K562 (cell line): ENCODE measurements around the gene HOXB3. TPM values are rescaled to one million over a fixed set of nuclear protein-coding genes. Genes with fewer than 3 reads are reported as not detected.
A peak's percentile ranks its signal among the peaks of the same experiment; 100 is the strongest.

Experiments used
- BCL6 ChIP-seq: fragments of 250-450 bp; sonication (Bioruptor Pico); IDR thresholded peaks from 2 replicates; pipeline ENCODE4 v1.4.0; 2020
- DACH1 ChIP-seq: fragments of 450-650 bp; IDR thresholded peaks from 2 replicates; pipeline ENCODE4 v1.6.1; 2018; ENCODE audit not compliant: partially characterized antibody
- EP400 ChIP-seq: fragments of 450-650 bp; IDR thresholded peaks from 2 replicates; pipeline ENCODE4 v1.6.1; 2017; ENCODE audit warnings: antibody characterized with exemption, mild to moderate bottlenecking, moderate library complexity
- JUND ChIP-seq, 2 experiments: IDR thresholded peaks; 2 replicates in 1 of 2; 3 replicates in 1 of 2; pipeline ENCODE4 v1.6.1; 2011; ENCODE audit warnings: borderline replicate concordance in 2 of 2, low read depth in 2 of 2, low read length in 2 of 2, improper control_type of control experiment in 1 of 2, missing biosample characterization in 1 of 2, missing genetic modification characterization in 1 of 2, missing genetic modification reagents in 1 of 2
- MYNN ChIP-seq, 2 experiments: sonication (generic); formaldehyde crosslinking in 1 of 2; IDR thresholded peaks; 2 replicates each; pipeline versions ENCODE4 v1.5.0 to v1.6.1; 2016 to 2020; ENCODE audit warnings: antibody characterized with exemption in 1 of 2, missing genetic modification reagents in 1 of 2
- PHF8 ChIP-seq: fragments of 200-600 bp; sonication (generic); IDR thresholded peaks from 2 replicates; pipeline ENCODE4 v1.6.1; 2012; ENCODE audit warnings: mixed run types, mild to moderate bottlenecking, inconsistent platforms, low read length, moderate library complexity, borderline replicate concordance
- SMAD2 ChIP-seq: fragments of 150-350 bp; IDR thresholded peaks from 2 replicates; pipeline ENCODE4 v1.6.1; 2014; ENCODE audit warnings: low read depth, mild to moderate bottlenecking, low read length
- SPI1 ChIP-seq: IDR thresholded peaks from 2 replicates; pipeline ENCODE4 v1.6.1; 2011; ENCODE audit warnings: low read depth, low read length, control low read depth, borderline replicate concordance
- TAF7 ChIP-seq: fragments of 450-650 bp; IDR thresholded peaks from 2 replicates; pipeline ENCODE4 v1.6.1; 2016; ENCODE audit warnings: missing genetic modification characterization, missing compliant biosample characterization
- ZNF239 ChIP-seq: fragments of 250-450 bp; sonication (Bioruptor Pico); IDR thresholded peaks from 2 replicates; pipeline ENCODE4 v1.4.0; 2020; ENCODE audit warnings: mild to moderate bottlenecking
- polyA plus RNA-seq, 8 experiments: library from polyadenylated mRNA; depleted of rRNA in 4 of 8; stranded (reverse) in 5 of 8; unstranded in 3 of 8; fragments of >200 nt; fragmentation: Nextera tagmentation in 2 of 8; fragmentation: Illumina TruSeq in 1 of 8; extraction: Ambion mirVana in 2 of 8; extraction: Trizol in 1 of 8; gene quantifications; 2 replicates each; pipeline versions ENCODE4 v1.2.1 to v1.2.3, GENCODE V29; 2011 to 2014; ENCODE audit warnings: inconsistent platforms in 1 of 8, missing spikeins in 1 of 8
- total RNA-seq, 7 experiments: library from RNA; depleted of rRNA in 6 of 7; stranded (reverse); fragments of >200 nt in 6 of 7; fragmentation: Illumina TruSeq in 2 of 7; extraction: Trizol in 2 of 7; gene quantifications; 2 replicates each; pipeline versions ENCODE4 v1.2.1 to v1.2.3, GENCODE V29; 2011 to 2021; ENCODE audit warnings: low replicate concordance in 1 of 7
- TF ChIP-seq, protein P1 (sequence below), 2 experiments: fragments of 450-650 bp; formaldehyde crosslinking in 1 of 2; IDR thresholded peaks; 2 replicates each; pipeline versions ENCODE4 v1.4.0 to v1.6.1; 2014 to 2020; ENCODE audit warnings: mild to moderate bottlenecking in 2 of 2, borderline replicate concordance in 1 of 2, low read depth in 1 of 2
- TF ChIP-seq, protein P2 (sequence below): IDR thresholded peaks from 2 replicates; pipeline ENCODE4 v1.6.1; 2016; ENCODE audit warnings: missing genetic modification characterization, missing compliant biosample characterization
- TF ChIP-seq, protein P3 (sequence below): fragments of 450-650 bp; IDR thresholded peaks from 2 replicates; pipeline ENCODE4 v1.6.1; 2017; ENCODE audit warnings: antibody characterized with exemption, mild to moderate bottlenecking

The HOXB3 gene
- total and polyA plus RNA-seq, 9 of the 15 experiments (the other 6 are each of a cell fraction or from before 2014, with no cell fraction given) = 2.4 to 41.3 (median 20.2) TPM

DNA sequence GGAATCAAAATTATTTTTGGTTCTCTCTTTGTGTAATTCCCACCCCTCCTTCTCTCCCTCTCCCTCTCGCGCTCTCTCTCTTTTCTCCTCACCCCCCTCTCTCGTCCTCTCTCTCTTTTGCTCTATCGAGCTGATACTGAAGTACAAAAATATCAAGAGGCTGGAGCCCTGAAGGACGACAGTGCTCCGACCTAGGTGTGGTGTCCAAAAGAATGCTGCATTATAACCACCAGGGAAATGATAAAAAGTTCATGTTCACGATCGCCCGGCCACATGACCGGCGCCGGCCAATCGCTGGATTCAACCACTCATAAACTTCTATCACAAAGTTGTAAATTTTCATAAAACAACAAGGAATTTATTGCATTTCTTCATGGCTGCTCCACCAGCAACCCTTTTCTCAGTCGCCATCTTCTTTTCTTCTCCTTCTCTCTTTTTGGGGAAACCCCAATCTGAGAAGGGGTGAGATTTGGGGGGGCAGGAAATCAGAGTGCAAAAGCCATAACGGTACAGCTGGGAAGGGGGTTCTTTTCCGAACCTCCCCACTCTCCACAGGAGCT is 14.8 kb upstream of the HOXB3 start, which contains the start of gene HOXB6 (continued):
- TF ChIP-seq, protein P1, sequence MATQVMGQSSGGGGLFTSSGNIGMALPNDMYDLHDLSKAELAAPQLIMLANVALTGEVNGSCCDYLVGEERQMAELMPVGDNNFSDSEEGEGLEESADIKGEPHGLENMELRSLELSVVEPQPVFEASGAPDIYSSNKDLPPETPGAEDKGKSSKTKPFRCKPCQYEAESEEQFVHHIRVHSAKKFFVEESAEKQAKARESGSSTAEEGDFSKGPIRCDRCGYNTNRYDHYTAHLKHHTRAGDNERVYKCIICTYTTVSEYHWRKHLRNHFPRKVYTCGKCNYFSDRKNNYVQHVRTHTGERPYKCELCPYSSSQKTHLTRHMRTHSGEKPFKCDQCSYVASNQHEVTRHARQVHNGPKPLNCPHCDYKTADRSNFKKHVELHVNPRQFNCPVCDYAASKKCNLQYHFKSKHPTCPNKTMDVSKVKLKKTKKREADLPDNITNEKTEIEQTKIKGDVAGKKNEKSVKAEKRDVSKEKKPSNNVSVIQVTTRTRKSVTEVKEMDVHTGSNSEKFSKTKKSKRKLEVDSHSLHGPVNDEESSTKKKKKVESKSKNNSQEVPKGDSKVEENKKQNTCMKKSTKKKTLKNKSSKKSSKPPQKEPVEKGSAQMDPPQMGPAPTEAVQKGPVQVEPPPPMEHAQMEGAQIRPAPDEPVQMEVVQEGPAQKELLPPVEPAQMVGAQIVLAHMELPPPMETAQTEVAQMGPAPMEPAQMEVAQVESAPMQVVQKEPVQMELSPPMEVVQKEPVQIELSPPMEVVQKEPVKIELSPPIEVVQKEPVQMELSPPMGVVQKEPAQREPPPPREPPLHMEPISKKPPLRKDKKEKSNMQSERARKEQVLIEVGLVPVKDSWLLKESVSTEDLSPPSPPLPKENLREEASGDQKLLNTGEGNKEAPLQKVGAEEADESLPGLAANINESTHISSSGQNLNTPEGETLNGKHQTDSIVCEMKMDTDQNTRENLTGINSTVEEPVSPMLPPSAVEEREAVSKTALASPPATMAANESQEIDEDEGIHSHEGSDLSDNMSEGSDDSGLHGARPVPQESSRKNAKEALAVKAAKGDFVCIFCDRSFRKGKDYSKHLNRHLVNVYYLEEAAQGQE (IDR thresholded peaks at IDR 0.05; ENCODE audit: borderline replicate concordance) = peak; percentile 56; the same call in 1 of the 2 replicates
- TF ChIP-seq, protein P1 (CRISPR knock-in tag; IDR thresholded peaks at IDR 0.05; ENCODE audit: low read depth) = no peak
- no peak for TF ChIP-seq JUND (IDR thresholded peaks at IDR 0.05; ENCODE audit: borderline replicate concordance, low read depth, low read length)
- peak; percentile 30; the same call in 1 of the 3 replicates for TF ChIP-seq JUND (tag; IDR thresholded peaks at IDR 0.05; ENCODE audit: borderline replicate concordance, low read depth, low read length)
- TF ChIP-seq, protein P2, sequence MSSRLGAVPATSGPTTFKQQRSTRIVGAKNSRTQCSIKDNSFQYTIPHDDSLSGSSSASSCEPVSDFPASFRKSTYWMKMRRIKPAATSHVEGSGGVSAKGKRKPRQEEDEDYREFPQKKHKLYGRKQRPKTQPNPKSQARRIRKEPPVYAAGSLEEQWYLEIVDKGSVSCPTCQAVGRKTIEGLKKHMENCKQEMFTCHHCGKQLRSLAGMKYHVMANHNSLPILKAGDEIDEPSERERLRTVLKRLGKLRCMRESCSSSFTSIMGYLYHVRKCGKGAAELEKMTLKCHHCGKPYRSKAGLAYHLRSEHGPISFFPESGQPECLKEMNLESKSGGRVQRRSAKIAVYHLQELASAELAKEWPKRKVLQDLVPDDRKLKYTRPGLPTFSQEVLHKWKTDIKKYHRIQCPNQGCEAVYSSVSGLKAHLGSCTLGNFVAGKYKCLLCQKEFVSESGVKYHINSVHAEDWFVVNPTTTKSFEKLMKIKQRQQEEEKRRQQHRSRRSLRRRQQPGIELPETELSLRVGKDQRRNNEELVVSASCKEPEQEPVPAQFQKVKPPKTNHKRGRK (tag) = peak; percentile 78; the same call in 1 of the 2 replicates
- peak; percentile 29; the same call in 1 of the 2 replicates for TF ChIP-seq EP400
- no peak for TF ChIP-seq SPI1
- TF ChIP-seq PHF8 = peak; percentile 47; the same call in 1 of the 2 replicates
- no peak for TF ChIP-seq ZNF239 (CRISPR knock-in tag)
- TF ChIP-seq SMAD2 = no peak
- no peak for TF ChIP-seq DACH1
- TF ChIP-seq, protein P3, sequence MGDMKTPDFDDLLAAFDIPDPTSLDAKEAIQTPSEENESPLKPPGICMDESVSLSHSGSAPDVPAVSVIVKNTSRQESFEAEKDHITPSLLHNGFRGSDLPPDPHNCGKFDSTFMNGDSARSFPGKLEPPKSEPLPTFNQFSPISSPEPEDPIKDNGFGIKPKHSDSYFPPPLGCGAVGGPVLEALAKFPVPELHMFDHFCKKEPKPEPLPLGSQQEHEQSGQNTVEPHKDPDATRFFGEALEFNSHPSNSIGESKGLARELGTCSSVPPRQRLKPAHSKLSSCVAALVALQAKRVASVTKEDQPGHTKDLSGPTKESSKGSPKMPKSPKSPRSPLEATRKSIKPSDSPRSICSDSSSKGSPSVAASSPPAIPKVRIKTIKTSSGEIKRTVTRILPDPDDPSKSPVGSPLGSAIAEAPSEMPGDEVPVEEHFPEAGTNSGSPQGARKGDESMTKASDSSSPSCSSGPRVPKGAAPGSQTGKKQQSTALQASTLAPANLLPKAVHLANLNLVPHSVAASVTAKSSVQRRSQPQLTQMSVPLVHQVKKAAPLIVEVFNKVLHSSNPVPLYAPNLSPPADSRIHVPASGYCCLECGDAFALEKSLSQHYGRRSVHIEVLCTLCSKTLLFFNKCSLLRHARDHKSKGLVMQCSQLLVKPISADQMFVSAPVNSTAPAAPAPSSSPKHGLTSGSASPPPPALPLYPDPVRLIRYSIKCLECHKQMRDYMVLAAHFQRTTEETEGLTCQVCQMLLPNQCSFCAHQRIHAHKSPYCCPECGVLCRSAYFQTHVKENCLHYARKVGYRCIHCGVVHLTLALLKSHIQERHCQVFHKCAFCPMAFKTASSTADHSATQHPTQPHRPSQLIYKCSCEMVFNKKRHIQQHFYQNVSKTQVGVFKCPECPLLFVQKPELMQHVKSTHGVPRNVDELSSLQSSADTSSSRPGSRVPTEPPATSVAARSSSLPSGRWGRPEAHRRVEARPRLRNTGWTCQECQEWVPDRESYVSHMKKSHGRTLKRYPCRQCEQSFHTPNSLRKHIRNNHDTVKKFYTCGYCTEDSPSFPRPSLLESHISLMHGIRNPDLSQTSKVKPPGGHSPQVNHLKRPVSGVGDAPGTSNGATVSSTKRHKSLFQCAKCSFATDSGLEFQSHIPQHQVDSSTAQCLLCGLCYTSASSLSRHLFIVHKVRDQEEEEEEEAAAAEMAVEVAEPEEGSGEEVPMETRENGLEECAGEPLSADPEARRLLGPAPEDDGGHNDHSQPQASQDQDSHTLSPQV = peak; percentile 7; the same call in 1 of the 2 replicates
- TF ChIP-seq TAF7 (tag) = 0 out of 2 replicates have a peak, but pooled peaks have one; percentile 52
- TF ChIP-seq MYNN (IDR thresholded peaks at IDR 0.05) = no peak
- no peak for TF ChIP-seq MYNN (CRISPR knock-in tag; IDR thresholded peaks at IDR 0.05)
- TF ChIP-seq BCL6 (CRISPR knock-in tag) = no peak
